Right lobe of liver (tissue), 6 donors: Measurements from ENCODE around the gene NKAPD1. TPM values are rescaled to one million over a fixed set of nuclear protein-coding genes. Genes with fewer than 3 reads are reported as not detected.

Source experiments
- ATAC-seq, 4 donors: fragments of 200-7000 bp; cut with Tn5 transposase; one replicate each; pipeline ENCODE4 v1.9.1; 2020; ENCODE audit warnings: mild to moderate bottlenecking in 4 of 4, moderate library complexity in 4 of 4
- DNase-seq, 3 donors: peaks; one replicate each; pipeline ENCODE4 v3.0.0-alpha.2; 2020
- H3K27ac ChIP-seq, 3 donors: fragments of 200-600 bp; one replicate each; pipeline ENCODE4 v1.8.0; 2022
- H3K27me3 ChIP-seq, 2 donors: fragments of 200-600 bp; one replicate each; pipeline ENCODE4 v1.8.0; 2022
- H3K36me3 ChIP-seq, 4 donors: fragments of 200-600 bp; sonication (generic) in 1 of 4; one replicate each; pipeline versions ENCODE4 v1.5.1 to v1.8.0; 2017 to 2022; ENCODE audit warnings: control low read depth in 1 of 4
- H3K4me1 ChIP-seq, 4 donors: fragments of 200-600 bp; sonication (generic) in 1 of 4; one replicate each; pipeline versions ENCODE4 v1.5.1 to v1.8.0; 2017 to 2022; ENCODE audit warnings: control low read depth in 1 of 4
- H3K4me3 ChIP-seq, 3 donors: fragments of 200-600 bp; one replicate each; pipeline ENCODE4 v1.8.0; 2022
- H3K9me3 ChIP-seq, 4 donors: fragments of 200-600 bp; sonication (generic) in 1 of 4; one replicate each; pipeline versions ENCODE4 v1.5.1 to v1.8.0; 2017 to 2022; ENCODE audit warnings: control low read depth in 1 of 4
- CTCF ChIP-seq, 4 donors: fragments of 200-600 bp in 3 of 4; fragments of 450-650 bp in 1 of 4; IDR thresholded peaks; one replicate each; pipeline versions ENCODE4 v1.5.1 to v1.8.0; 2016 to 2022; ENCODE audit warnings: antibody characterized with exemption in 4 of 4, mild to moderate bottlenecking in 2 of 4
- POLR2A ChIP-seq: fragments of 450-650 bp; IDR thresholded peaks from one replicate; pipeline ENCODE4 v1.6.1; 2017; ENCODE audit warnings: antibody characterized with exemption, mild to moderate bottlenecking
- WGBS: methylation state at CpG from one replicate; pipeline ENCODE4 v1.1.6; 2018; ENCODE audit warnings: low coverage, low lambda C conversion rate; ENCODE audit not compliant: insufficient coverage; ENCODE audit errors: missing lambda C conversion rate; 5-methylcytosine and 5-hydroxymethylcytosine counted together
- intact Hi-C, 2 donors: fragments of 100-400 bp; cut with DNase I; formaldehyde crosslinking; loops; one replicate each; pipeline versions ENCODE4 v1.11.2 to v1.14.1; 2022
- total RNA-seq, 6 experiments: library from RNA; depleted of rRNA in 2 of 6; stranded (reverse); fragments of >200 nt in 2 of 6; fragmentation: NEBNext Ultra II Directional in 3 of 6; extraction: Animal tissue kit (Norgen Biotek cat#: 25700) in 3 of 6; gene quantifications; one replicate each; pipeline versions ENCODE4 v1.1.0 to v1.2.4, GENCODE V29; 2016 to 2023
- donor health status: DM: no; HTN: yes; CAD: no.
- donor health status: DM: no; HTN: no; CAD: no.
- donor health status: DM: no; HTN: no; CAD: no.
- donor health status: DM: no; HTN: yes; CAD: no.
- donor health status: DM: no; HTN: yes; CAD: no.

Gene NKAPD1
- total RNA-seq, 6 experiments from 2014 or later, result 4.7 to 7.7 (median 6.0) TPM

GRCh38 chr11:112051768-112052167 is 22.3 kb upstream of the NKAPD1 start:
- no peaks in the 10 kb centered on the region for H3K27me3 ChIP-seq
- peaks cover 5 to 60% (median 23%) of the 10 kb centered on the region in 4 donors for H3K36me3 ChIP-seq
- H3K4me3 ChIP-seq, result no peak overlapping the region
- no peak for TF ChIP-seq POLR2A
- no peak for TF ChIP-seq CTCF (IDR thresholded peaks at IDR 0.05)
- DNase-seq (no peak), ATAC-seq (no peak)
- H3K4me1 ChIP-seq, result no peaks in the 10 kb centered on the region
- H3K27ac ChIP-seq, result no peak overlapping the region
- no peaks in the 10 kb centered on the region for H3K9me3 ChIP-seq
- intact Hi-C loops, result no loop called here
- WGBS, result 77% methylated on average over 3 of the region's 3 CpGs

- TF ChIP-seq CTCF (IDR thresholded peaks at IDR 0.05), result no peak
- TF ChIP-seq POLR2A, result no peak
- no peak for ATAC-seq
- H3K9me3 ChIP-seq, result no peaks in the 10 kb centered on the region
- peaks cover 0 to 71% (median 18%) of the 10 kb centered on the region in 4 donors for H3K36me3 ChIP-seq
- H3K27me3 ChIP-seq, result no peaks in the 10 kb centered on the region
- no peak overlapping the region for H3K27ac ChIP-seq
- H3K4me3 ChIP-seq, result no peak overlapping the region
- H3K4me1 ChIP-seq, result no peaks in the 10 kb centered on the region
- 78% methylated on average over 4 of the region's 4 CpGs for WGBS
- intact Hi-C loops, result no loop called here
- DNase-seq, result no peak
Measured at GRCh38 chr11:112057170-112057569, 16.9 kb upstream of the NKAPD1 start.

DNA sequence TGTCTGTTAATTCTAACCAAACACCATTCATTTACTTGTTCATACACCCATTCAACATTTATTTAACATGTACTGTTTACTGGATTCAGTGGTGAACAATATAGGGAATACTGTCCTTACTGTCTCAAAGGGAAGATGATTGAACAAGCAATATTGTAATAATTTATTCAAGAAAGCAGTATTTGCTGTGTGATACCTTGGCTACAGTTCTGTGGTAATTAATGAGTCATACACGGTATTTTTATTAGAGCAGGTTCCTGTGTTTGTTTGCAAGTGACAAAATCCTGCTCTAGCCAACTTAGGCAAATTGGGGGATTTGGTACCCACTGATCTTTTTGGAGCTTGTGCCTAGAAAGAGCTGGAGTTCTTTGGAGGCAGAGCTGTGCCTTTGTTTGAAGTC is 16.0 kb upstream of the NKAPD1 start:
- TF ChIP-seq POLR2A (no peak), CTCF (IDR thresholded peaks at IDR 0.05) (no peak)
- Histone ChIP-seq H3K4me3 (no peak overlapping the region), H3K4me1 (no peaks in the 10 kb centered on the region), H3K36me3 (peaks cover 0 to 71% (median 20%) of the 10 kb centered on the region in 4 donors), H3K27me3 (no peaks in the 10 kb centered on the region), H3K27ac (no peak overlapping the region), H3K9me3 (no peaks in the 10 kb centered on the region)
- no peak for ATAC-seq
- DNase-seq, result no peak
- intact Hi-C loops, result no loop called here
- 39% methylated on average over 1 of the region's 1 CpG for WGBS

DNA sequence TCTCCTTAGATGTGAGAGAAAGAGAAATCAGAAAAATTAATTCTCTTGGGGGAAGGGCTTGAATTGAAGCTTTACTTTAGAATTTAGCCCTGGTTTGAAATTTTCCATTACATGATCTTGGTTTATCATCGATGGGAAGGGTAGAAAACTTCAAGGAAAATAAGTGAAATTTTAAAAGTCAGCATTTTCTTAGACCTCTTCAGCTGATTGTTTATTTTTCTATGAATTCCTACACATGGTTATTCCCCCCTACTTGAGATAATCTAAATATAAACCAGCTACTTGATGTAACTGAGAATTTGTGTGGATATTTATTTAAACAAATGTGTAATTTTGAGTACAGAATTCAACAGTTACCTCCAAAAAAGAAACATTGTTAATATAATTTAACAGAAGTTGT is 11.2 kb upstream of the NKAPD1 start:
- no peaks in the 10 kb centered on the region for H3K9me3 ChIP-seq
- intact Hi-C loops, result no loop called here
- H3K4me3 ChIP-seq, result no peak overlapping the region
- DNase-seq (no peak), ATAC-seq (no peak)
- H3K27ac ChIP-seq, result no peak overlapping the region
- no peak for TF ChIP-seq POLR2A
- TF ChIP-seq CTCF (IDR thresholded peaks at IDR 0.05), result no peak
- WGBS, result 58% methylated on average over 1 of the region's 1 CpG
- H3K36me3 ChIP-seq, result peaks cover 0 to 51% (median 13%) of the 10 kb centered on the region in 4 donors
- no peaks in the 10 kb centered on the region for H3K27me3 ChIP-seq
- H3K4me1 ChIP-seq, result no peaks in the 10 kb centered on the region

DNA sequence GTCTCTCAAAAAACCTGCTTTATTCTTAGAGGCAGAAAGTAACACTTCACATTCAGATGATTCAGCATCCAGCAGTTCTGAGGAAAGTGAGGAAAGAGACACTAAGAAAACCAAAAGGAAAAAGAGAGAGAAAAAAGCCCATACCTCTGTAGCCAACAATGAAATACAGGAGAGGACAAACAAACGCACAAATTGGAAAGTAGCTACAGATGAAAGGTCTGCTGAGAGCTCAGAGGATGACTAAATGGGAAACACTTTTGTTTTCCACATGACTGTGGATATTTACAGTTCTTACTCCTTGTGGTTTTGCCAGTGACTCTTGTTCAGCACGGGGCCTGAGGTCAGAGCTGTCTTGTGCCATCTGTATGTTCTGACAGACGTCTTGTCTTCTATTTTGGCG is 8.6 kb downstream of the NKAPD1 start:
- H3K27ac ChIP-seq, result no peak overlapping the region
- H3K9me3 ChIP-seq, result no peaks in the 10 kb centered on the region
- H3K4me3 ChIP-seq, result no peak overlapping the region
- peaks cover 0 to 74% (median 26%) of the 10 kb centered on the region in 4 donors for H3K36me3 ChIP-seq
- WGBS, result 54% methylated on average over 4 of the region's 4 CpGs
- intact Hi-C loops, result no loop called here
- DNase-seq (no peak), ATAC-seq (no peak)
- TF ChIP-seq POLR2A (no peak), CTCF (IDR thresholded peaks at IDR 0.05) (no peak)
- peaks cover 0 to 11% (median 3%) of the 10 kb centered on the region in 4 donors for H3K4me1 ChIP-seq
- H3K27me3 ChIP-seq, result no peaks in the 10 kb centered on the region
